ENCODE data around the gene LPP.

The LPP gene

DNA sequence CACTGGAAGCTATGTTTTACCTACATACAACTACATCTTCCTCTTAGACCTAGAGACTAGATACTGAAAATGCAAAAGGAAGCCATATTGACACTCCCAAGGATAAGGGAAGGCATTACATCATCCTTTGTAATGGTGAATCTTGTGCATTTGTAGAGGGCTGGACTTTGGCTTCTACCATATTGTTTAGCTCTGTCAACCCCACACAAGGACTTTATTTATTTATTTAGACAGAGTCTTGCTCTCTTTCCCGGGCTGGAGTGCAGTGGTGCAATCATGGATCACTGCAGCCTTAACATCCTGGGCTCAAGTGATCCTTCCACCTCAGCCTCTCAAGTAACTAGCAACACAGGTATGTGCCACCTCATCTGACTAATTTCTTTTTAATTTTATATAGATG, 686.3 kb downstream of the LPP start:
- no peak for DNase-seq
- in situ Hi-C loops (cut with HindIII; ENCODE audit: low pct_ligation_motif_present, low sequenced_read_pairs): no loop called here
- H3K4me3 ChIP-seq (ENCODE audit: low read depth, low read length): no peak overlapping the region
- TF ChIP-seq, protein P1, sequence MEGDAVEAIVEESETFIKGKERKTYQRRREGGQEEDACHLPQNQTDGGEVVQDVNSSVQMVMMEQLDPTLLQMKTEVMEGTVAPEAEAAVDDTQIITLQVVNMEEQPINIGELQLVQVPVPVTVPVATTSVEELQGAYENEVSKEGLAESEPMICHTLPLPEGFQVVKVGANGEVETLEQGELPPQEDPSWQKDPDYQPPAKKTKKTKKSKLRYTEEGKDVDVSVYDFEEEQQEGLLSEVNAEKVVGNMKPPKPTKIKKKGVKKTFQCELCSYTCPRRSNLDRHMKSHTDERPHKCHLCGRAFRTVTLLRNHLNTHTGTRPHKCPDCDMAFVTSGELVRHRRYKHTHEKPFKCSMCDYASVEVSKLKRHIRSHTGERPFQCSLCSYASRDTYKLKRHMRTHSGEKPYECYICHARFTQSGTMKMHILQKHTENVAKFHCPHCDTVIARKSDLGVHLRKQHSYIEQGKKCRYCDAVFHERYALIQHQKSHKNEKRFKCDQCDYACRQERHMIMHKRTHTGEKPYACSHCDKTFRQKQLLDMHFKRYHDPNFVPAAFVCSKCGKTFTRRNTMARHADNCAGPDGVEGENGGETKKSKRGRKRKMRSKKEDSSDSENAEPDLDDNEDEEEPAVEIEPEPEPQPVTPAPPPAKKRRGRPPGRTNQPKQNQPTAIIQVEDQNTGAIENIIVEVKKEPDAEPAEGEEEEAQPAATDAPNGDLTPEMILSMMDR (IDR thresholded peaks at IDR 0.05; ENCODE audit: low read depth, low read length, missing control alignments): no peak
- H3K36me3 ChIP-seq (replicated peaks): no peaks in the 10 kb centered on the region
- no peaks in the 10 kb centered on the region for H3K27me3 ChIP-seq (replicated peaks)
- H3K27ac ChIP-seq: no peak overlapping the region

- no peak for DNase-seq
- no peak overlapping the region for H3K27ac ChIP-seq
- no peaks in the 10 kb centered on the region for H3K36me3 ChIP-seq (replicated peaks)
- no peaks in the 10 kb centered on the region for H3K27me3 ChIP-seq (replicated peaks)
- TF ChIP-seq, protein P1 (IDR thresholded peaks at IDR 0.05; ENCODE audit: low read depth, low read length, missing control alignments): no peak
- no peak overlapping the region for H3K4me3 ChIP-seq (ENCODE audit: low read depth, low read length)
- in situ Hi-C loops (cut with HindIII; ENCODE audit: low pct_ligation_motif_present, low sequenced_read_pairs): no loop called here
Observed at GRCh38 chr3:188841906-188842305, 687.9 kb downstream of the LPP start.

- TF ChIP-seq, protein P1 (IDR thresholded peaks at IDR 0.05; ENCODE audit: low read depth, low read length, missing control alignments): no peak
- Histone ChIP-seq H3K27ac (no peak overlapping the region), H3K4me3 (ENCODE audit: low read depth, low read length) (no peak overlapping the region), H3K27me3 (replicated peaks) (no peaks in the 10 kb centered on the region), H3K36me3 (replicated peaks) (no peaks in the 10 kb centered on the region)
- no peak for DNase-seq
- in situ Hi-C loops (cut with HindIII; ENCODE audit: low pct_ligation_motif_present, low sequenced_read_pairs): no loop called here
Observed at GRCh38 chr3:188842639-188843038, 688.7 kb downstream of the LPP start.

DNA sequence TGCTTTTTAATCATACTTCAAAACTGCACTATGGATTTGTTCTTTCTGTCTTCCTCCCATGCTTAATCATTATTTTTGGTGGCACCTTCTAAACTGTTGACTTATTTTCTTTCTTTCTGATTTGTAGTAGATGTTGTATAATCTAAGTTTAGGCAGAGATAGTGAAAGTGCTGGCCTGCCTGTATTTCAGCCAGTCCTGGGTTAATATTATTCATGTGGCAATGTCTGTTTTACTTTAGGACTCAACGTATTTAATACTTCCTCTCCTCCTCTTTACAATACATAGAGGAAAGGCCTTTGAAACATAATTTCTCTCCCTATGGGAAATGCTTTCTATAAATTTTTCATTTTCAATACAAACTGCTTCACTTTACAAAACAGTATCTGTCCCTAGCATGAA, 690.1 kb downstream of the LPP start:
- no peak for DNase-seq
- in situ Hi-C loops (cut with HindIII; ENCODE audit: low pct_ligation_motif_present, low sequenced_read_pairs): no loop called here
- no peak overlapping the region for H3K27ac ChIP-seq
- H3K4me3 ChIP-seq (ENCODE audit: low read depth, low read length): no peak overlapping the region
- no peaks in the 10 kb centered on the region for H3K27me3 ChIP-seq (replicated peaks)
- H3K36me3 ChIP-seq (replicated peaks): no peaks in the 10 kb centered on the region
- TF ChIP-seq, protein P1 (IDR thresholded peaks at IDR 0.05; ENCODE audit: low read depth, low read length, missing control alignments): no peak

DNA sequence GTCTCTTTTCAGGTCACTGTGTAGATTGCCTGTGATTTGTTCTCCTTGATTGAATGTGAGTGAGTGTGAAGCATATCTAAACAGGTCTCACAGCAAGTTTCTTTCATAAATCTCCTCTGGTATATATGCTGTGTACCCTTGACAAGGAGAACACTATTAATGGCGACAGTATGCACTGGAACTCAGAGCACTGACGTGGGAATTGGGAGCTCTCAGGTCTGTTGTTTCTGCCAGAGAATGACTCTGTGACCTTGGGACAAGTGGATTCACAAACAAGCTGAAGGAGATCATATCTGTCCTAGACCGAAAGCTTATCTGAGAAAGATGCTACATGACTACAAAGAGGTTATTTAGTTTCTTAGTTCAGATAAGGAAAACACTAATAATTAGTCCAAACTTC, 691.6 kb downstream of the LPP start:
- H3K27me3 ChIP-seq (replicated peaks): no peaks in the 10 kb centered on the region
- H3K27ac ChIP-seq: no peak overlapping the region
- in situ Hi-C loops (cut with HindIII; ENCODE audit: low pct_ligation_motif_present, low sequenced_read_pairs): no loop called here
- TF ChIP-seq, protein P1 (IDR thresholded peaks at IDR 0.05; ENCODE audit: low read depth, low read length, missing control alignments): no peak
- H3K36me3 ChIP-seq (replicated peaks): no peaks in the 10 kb centered on the region
- H3K4me3 ChIP-seq (ENCODE audit: low read depth, low read length): no peak overlapping the region
- DNase-seq: no peak

- H3K4me3 ChIP-seq (ENCODE audit: low read depth, low read length): no peak overlapping the region
- no peaks in the 10 kb centered on the region for H3K27me3 ChIP-seq (replicated peaks)
- DNase-seq: no peak
- in situ Hi-C loops (cut with HindIII; ENCODE audit: low pct_ligation_motif_present, low sequenced_read_pairs): no loop called here
- no peak overlapping the region for H3K27ac ChIP-seq
- TF ChIP-seq, protein P1 (IDR thresholded peaks at IDR 0.05; ENCODE audit: low read depth, low read length, missing control alignments): no peak
- no peaks in the 10 kb centered on the region for H3K36me3 ChIP-seq (replicated peaks)
Observed at GRCh38 chr3:188848947-188849346, 695.0 kb downstream of the LPP start.
